ENCODE results near the gene APOBEC4.
"Not testable (repeated sequence)": the region's sequence is repeated elsewhere in the genome, so short reads cannot be mapped to it uniquely, and the experiment has no call there.

The APOBEC4 gene, protein sequence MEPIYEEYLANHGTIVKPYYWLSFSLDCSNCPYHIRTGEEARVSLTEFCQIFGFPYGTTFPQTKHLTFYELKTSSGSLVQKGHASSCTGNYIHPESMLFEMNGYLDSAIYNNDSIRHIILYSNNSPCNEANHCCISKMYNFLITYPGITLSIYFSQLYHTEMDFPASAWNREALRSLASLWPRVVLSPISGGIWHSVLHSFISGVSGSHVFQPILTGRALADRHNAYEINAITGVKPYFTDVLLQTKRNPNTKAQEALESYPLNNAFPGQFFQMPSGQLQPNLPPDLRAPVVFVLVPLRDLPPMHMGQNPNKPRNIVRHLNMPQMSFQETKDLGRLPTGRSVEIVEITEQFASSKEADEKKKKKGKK

DNA sequence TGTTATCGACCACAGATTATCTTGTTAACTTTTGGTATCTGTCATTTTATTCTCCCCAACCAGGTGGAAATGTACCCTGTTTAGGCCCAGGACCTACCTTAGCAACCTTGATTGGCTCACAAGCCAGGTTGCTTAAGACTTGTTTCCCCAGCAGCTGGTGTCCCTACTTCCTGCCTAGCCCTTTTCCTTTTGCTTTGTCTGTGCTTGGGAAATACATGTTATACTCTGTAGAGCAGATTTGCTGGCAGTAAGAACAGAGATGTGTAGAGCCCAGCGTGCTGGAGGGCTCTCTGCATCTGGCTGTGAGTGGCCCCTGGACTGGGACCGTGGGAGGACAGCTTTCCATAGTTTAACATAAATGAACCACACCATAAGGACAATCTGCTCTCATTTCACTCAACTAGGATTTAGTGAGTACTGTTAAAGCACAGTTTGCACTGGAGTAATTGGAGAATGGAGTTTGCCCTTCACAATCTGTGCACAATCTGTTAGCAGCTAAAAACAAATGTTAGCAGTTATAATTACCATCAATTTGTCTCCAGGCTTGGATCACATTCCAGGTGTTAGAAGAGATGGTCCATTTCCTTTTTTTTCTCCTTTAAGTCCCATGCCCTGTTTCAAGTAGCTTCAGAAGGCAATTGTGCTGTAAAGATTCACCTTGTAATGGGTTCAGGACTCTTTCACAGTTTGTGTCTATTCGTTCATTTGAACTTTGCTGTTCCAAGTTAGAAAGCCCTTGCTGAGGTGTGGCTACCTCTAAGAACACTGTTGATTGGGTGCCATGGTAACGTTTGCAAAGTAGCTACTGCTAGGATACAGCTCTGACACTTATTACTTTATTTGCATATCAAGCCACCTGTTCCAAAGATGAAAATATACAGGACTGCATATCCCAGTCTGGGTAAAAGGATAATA lies at the start of gene APOBEC4:
APOBEC4 (minus strand) TSS at position 770 of the 915 bp plus-strand sequence. CDS start 4,535 bp downstream, outside the sequence.
- no peak for DNase-seq (ENCODE audit: low read depth)

- DNase-seq (ENCODE audit: low read depth): no peak
Measured at GRCh38 chr1:183702813-183703198, 49.7 kb upstream of the APOBEC4 start.

- no peak for DNase-seq (ENCODE audit: low read depth)
Measured at GRCh38 chr1:183702087-183702812, 49.1 kb upstream of the APOBEC4 start.

DNA sequence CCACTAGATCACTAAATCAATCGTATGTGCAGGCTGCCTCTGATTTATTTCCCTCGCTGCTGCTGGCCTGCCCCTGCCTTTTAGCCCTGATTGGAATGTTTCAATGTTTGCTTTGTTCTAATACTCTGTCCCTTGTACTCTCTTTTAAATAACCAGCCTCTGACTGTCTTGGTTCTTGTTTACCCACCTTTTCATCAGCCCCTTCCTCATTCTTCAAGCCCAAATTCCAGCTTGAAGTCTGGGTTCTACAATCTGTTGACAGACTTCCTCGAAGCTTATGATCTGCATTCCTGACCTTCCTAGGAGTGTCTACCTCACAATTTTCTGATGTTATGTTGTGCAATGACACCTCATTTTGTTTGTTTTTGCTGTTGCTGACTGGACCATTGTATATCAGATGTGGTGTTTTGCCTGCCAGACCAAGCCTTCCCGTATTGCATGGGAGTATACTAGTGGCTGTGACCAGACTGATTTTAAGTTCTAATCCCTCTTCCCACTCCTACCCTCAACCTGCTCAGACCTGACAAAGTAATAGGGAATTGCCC lies 46.6 kb upstream of the APOBEC4 start:
- no peak for DNase-seq (ENCODE audit: low read depth)

GRCh38 chr1:183697814-183698590 lies 44.9 kb upstream of the APOBEC4 start:
- no peak for DNase-seq (ENCODE audit: low read depth)

DNA sequence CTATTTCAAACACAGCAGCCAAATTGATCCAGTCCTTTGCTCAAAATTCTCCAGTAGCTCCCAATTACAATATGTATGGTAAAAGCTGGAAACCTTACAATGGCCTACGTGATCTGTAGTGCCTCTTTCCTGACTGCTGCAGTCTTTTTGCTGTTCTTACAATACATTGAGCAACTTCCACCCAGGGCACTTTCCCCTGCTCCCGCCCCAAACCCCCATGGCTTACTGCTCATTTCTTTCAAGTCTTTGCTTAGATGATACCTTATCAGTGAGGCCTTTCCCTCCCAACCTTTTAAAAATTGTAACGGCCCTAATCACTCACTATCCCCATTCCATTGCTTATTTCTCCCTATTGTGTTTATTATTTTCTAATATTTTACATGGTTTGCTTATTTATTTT lies 43.9 kb upstream of the APOBEC4 start:
- no peak for DNase-seq (ENCODE audit: low read depth)

DNA sequence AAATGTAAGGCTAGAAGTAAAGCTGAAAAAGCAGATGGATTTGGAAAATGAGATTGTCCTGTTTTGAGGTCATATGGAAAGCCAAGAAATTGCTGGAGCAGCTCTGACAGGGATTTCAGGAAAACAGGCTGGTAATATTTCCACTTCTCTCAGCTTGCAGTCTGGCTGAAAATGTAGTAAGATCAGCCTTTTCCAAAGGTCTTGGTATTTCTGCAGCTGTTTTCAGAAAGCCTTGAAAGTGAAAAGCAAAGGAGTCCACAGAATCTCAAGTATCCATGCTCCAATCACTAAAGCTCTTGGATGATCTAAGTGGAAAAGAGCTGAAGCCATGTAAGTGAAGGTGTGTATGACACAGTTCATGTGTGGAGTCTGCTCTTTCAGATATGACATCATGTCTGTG lies 41.6 kb upstream of the APOBEC4 start:
- no peak for DNase-seq (ENCODE audit: low read depth)

DNA sequence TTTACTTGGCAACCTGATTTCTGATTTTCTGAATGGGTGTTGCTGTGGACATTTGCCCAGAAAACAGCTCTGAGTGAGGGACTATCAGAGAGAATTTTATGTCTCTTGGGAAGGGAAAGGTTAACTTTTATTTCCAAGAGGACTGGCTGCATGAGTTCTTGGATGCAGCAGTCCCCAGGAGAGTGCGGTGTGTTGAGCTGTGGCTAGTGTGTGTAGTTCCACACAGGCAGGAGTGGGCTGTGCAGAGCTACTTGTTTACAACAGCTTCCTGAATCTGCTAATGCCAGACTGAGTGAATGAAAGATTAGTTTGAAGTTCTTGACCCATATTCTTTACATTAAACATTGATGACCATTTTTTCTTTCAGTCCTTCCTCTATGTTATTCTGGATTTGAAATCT lies 41.0 kb upstream of the APOBEC4 start:
- no peak for DNase-seq (ENCODE audit: low read depth)

DNA sequence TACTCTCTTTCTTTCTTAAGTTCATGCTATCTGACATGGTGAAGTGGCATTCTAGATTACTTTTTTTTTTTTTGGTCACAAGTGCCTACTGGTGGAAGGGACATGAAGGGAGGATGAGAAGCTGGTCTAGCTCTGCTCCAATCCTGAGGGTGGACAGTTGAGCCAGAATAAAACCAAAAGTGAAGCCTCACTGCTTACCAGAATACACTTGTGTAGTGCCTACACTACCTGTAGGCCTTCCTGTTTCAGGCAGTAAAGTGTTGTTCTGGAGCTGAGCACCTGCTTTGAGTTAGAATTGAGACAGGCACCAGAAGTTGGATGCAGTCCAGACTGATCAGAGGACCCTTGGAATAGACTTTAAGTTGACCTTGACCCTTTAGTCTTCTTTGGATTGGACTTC lies 40.4 kb upstream of the APOBEC4 start:
- DNase-seq (ENCODE audit: low read depth): no peak

DNA sequence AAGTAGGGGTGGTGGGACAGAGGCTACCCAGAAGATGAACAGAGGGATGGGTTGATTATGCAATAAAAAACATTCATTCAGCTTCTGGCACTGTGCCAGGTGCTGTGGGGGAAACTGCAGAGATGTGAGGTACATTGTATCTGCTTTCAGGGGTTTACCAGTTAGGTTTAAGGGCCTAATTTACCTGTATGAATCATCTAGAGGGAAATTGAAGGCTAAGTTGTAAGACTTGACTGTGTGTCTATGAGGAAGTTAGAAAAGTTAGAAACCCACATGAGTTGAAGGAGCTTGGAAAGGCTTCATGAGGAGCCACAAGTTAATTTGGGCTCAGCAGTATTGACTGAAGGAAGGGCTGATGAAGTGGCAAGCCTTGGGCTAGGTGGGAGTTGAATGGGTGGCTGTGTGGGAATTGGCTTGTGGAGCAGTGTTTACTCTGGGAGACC lies 36.7 kb upstream of the APOBEC4 start:
- DNase-seq (ENCODE audit: low read depth): no peak

DNA sequence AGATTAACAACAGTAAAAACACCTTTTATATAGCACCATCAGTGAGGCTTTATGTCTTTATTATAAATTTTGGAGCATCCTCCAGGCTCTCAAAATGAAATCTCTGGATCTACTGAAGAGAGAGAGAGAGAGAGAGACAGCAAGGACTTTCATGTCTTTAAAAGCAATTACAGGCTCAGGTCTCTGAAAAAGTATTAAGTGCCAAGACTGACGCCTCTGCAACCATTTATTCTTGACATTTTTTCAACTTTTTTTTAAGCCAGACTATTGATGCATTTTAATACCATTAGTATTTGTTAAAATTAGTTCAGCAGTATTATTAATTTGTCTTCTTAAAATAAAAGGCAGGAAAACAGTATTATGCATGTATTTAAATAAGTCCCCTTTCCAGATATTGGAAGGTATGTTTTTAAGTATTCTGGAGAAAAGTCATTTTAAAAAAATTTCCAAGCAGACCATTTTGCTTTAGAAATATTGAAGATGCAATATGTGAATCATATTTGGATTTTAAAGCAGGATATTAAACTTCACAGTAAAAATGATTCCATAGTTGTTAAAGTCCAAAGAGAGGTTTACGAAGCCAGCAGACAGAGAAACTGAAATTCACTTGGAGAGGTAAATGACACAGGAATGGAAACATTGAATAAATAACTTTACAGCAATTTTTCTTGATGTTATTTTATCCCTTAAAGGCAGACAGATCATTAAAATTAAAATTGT lies 35.4 kb upstream of the APOBEC4 start:
- DNase-seq (ENCODE audit: low read depth): no peak

- DNase-seq (ENCODE audit: low read depth): no peak
Measured at GRCh38 chr1:183687546-183688304, 34.6 kb upstream of the APOBEC4 start.

DNA sequence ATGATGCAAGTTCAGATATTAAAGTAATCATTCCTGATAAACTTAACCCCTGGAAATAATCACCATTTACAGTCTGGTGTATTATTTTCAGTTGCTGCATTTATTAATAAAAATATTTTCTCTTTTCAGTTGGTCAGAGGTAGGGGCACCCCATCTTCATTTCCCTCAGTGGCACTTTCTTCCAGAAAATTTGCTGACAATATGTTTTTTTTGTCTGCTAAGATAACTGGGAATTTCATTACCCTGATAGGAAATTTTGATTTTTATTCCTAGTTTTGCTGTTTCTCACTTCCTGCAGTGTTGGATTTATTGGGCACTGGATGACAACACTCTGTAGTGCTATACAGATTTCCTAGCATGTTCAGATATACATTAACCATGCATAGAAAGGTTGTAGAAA lies 33.1 kb upstream of the APOBEC4 start:
- no peak for DNase-seq (ENCODE audit: low read depth)

GRCh38 chr1:183685112-183685713 lies 32.1 kb upstream of the APOBEC4 start:
- DNase-seq (ENCODE audit: low read depth): no peak

DNA sequence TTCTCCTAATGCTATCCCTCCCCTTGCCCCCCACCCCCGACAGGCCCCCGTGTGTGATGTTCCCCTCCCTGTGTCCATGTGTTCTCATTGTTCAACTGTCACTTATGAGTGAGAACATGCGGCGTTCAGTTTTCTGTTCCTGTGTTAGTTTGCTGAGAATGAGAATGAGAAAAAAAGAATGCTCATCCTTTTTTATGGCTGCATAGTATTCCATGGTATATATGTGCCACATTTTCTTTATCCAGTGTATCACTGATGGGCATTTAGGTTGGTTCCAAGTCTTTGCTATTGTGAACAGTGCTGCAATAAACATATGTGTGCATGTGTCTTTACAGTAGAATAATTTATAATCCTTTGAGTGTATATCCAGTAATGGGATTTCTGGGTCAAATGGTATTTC lies 26.2 kb upstream of the APOBEC4 start:
- DNase-seq (ENCODE audit: low read depth): not testable (repeated sequence)

GRCh38 chr1:183678819-183679218 lies 25.7 kb upstream of the APOBEC4 start:
- DNase-seq (ENCODE audit: low read depth): no peak

- DNase-seq (ENCODE audit: low read depth): no peak
Measured at GRCh38 chr1:183676586-183677189, 23.6 kb upstream of the APOBEC4 start.

- no peak for DNase-seq (ENCODE audit: low read depth)
Measured at GRCh38 chr1:183675883-183676585, 22.9 kb upstream of the APOBEC4 start.

All from activated T-cell treated with anti-CD3 and anti-CD28 coated beads for 48 hours (primary cell).